ENCODE results near the gene CATSPER1. TPM values are rescaled to one million over a fixed set of nuclear protein-coding genes. Genes with fewer than 3 reads are reported as not detected.

Gene CATSPER1
- total RNA-seq, 1 experiment from 2014 or later, result 0.61 TPM

- Mint-ChIP-seq H3K9me3 (ENCODE audit: unreplicated experiment) (no peaks in the 10 kb centered on the region), H3K27ac (ENCODE audit: low read depth, unreplicated experiment) (no peak overlapping the region), H3K36me3 (ENCODE audit: insufficient read depth, unreplicated experiment) (no peaks in the 10 kb centered on the region), H3K27me3 (ENCODE audit: insufficient read depth, unreplicated experiment) (no peaks in the 10 kb centered on the region), H3K4me3 (ENCODE audit: unreplicated experiment) (no peak overlapping the region), H3K4me1 (ENCODE audit: insufficient read depth, unreplicated experiment) (peaks cover 5% of the 10 kb centered on the region)
- no peak for TF ChIP-seq CTCF (IDR thresholded peaks at IDR 0.05; ENCODE audit: unreplicated experiment)
- CTCF ChIA-PET, result interaction anchor here (0.6 to 1.5 kb wide), 5 partner anchors 11 to 735 kb away, joined by 3 to 5 read pairs (median 3); partner anchors contain the start of gene BANF1
- POLR2A ChIA-PET, result no interaction called here
- intact Hi-C loops (cut with micrococcal nuclease), result no loop called here
- DNase-seq (ENCODE audit: unreplicated experiment), result no peak
- no TSS peak for BruUV-seq (replicated peaks)
Measured at GRCh38 chr11:66046901-66047300, 20.6 kb upstream of the CATSPER1 start.

- Mint-ChIP-seq H3K9me3 (ENCODE audit: unreplicated experiment) (no peaks in the 10 kb centered on the region), H3K36me3 (ENCODE audit: insufficient read depth, unreplicated experiment) (no peaks in the 10 kb centered on the region), H3K27ac (ENCODE audit: low read depth, unreplicated experiment) (no peak overlapping the region), H3K27me3 (ENCODE audit: insufficient read depth, unreplicated experiment) (no peaks in the 10 kb centered on the region), H3K4me1 (ENCODE audit: insufficient read depth, unreplicated experiment) (no peaks in the 10 kb centered on the region), H3K4me3 (ENCODE audit: unreplicated experiment) (no peak overlapping the region)
- BruUV-seq (replicated peaks), result no TSS peak
- ChIA-PET POLR2A (interaction anchor here (0.8 to 1.5 kb wide), 4 partner anchors 43 to 280 kb away, joined by 3 to 6 read pairs (median 6); partner anchors contain the start of genes BANF1, EIF1AD and MUS81), CTCF (interaction anchor here (0.5 to 3.0 kb wide), 31 partner anchors 9 to 1724 kb away, joined by 3 to 32 read pairs (median 4); partner anchors contain the start of genes BANF1, CATSPER1, CST6 and EIF1AD)
- peak; percentile 86 for TF ChIP-seq CTCF (IDR thresholded peaks at IDR 0.05; ENCODE audit: unreplicated experiment)
- intact Hi-C loops (cut with micrococcal nuclease), result no loop called here
- DNase-seq (ENCODE audit: unreplicated experiment), result peak; percentile 78
Measured at GRCh38 chr11:66045177-66045639, 18.9 kb upstream of the CATSPER1 start.

GRCh38 chr11:66044757-66045156, 18.5 kb upstream of the CATSPER1 start:
- POLR2A ChIA-PET, result interaction anchor here (0.6 to 1.5 kb wide), 5 partner anchors 42 to 184 kb away, joined by 3 to 6 read pairs (median 6); partner anchors contain the start of genes BANF1, EIF1AD, FOSL1 and MUS81
- CTCF ChIA-PET, result interaction anchor here (0.6 to 3.0 kb wide), 27 partner anchors 9 to 1033 kb away, joined by 3 to 32 read pairs (median 4); partner anchors contain the start of genes BANF1, CATSPER1, CST6 and EIF1AD
- H3K36me3 Mint-ChIP-seq (ENCODE audit: insufficient read depth, unreplicated experiment), result no peaks in the 10 kb centered on the region
- no peaks in the 10 kb centered on the region for H3K9me3 Mint-ChIP-seq (ENCODE audit: unreplicated experiment)
- H3K27ac Mint-ChIP-seq (ENCODE audit: low read depth, unreplicated experiment), result no peak overlapping the region
- no peaks in the 10 kb centered on the region for H3K27me3 Mint-ChIP-seq (ENCODE audit: insufficient read depth, unreplicated experiment)
- intact Hi-C loops (cut with micrococcal nuclease), result no loop called here
- TF ChIP-seq CTCF (IDR thresholded peaks at IDR 0.05; ENCODE audit: unreplicated experiment), result no peak
- H3K4me1 Mint-ChIP-seq (ENCODE audit: insufficient read depth, unreplicated experiment), result no peaks in the 10 kb centered on the region
- no TSS peak for BruUV-seq (replicated peaks)
- no peak overlapping the region for H3K4me3 Mint-ChIP-seq (ENCODE audit: unreplicated experiment)
- DNase-seq (ENCODE audit: unreplicated experiment), result no peak

GRCh38 chr11:66042996-66043906, 17.0 kb upstream of the CATSPER1 start:
- no peak for TF ChIP-seq CTCF (IDR thresholded peaks at IDR 0.05; ENCODE audit: unreplicated experiment)
- DNase-seq (ENCODE audit: unreplicated experiment), result no peak
- Mint-ChIP-seq H3K27ac (ENCODE audit: low read depth, unreplicated experiment) (no peak overlapping the region), H3K27me3 (ENCODE audit: insufficient read depth, unreplicated experiment) (no peaks in the 10 kb centered on the region), H3K36me3 (ENCODE audit: insufficient read depth, unreplicated experiment) (no peaks in the 10 kb centered on the region), H3K4me1 (ENCODE audit: insufficient read depth, unreplicated experiment) (no peaks in the 10 kb centered on the region), H3K9me3 (ENCODE audit: unreplicated experiment) (no peaks in the 10 kb centered on the region), H3K4me3 (ENCODE audit: unreplicated experiment) (no peak overlapping the region)
- CTCF ChIA-PET, result interaction anchor here (1.2 to 3.0 kb wide), 5 partner anchors 7 to 32 kb away, joined by 3 to 32 read pairs (median 5); partner anchors contain the start of genes CATSPER1 and CST6
- no TSS peak for BruUV-seq (replicated peaks)
- intact Hi-C loops (cut with micrococcal nuclease), result no loop called here
- POLR2A ChIA-PET, result no interaction called here
